HCT116 (cell line): ENCODE measurements around the gene STEAP4.

Source experiments
- ATF3 ChIP-seq: IDR thresholded peaks from 2 replicates; pipeline ENCODE4 v1.6.1; 2012
- CEBPB ChIP-seq: IDR thresholded peaks from 2 replicates; pipeline ENCODE4 v1.6.1; 2012; ENCODE audit warnings: low read depth
- CTCF ChIP-seq, 3 experiments: fragments of 200-600 bp in 1 of 3; sonication (generic) in 1 of 3; IDR thresholded peaks in 2 of 3; conservative IDR thresholded peaks in 1 of 3; 2 replicates each; pipeline ENCODE4 v1.5.1; 2012 to 2017; ENCODE audit warnings: low read depth in 2 of 3, low read length in 2 of 3, antibody characterized with exemption in 1 of 3, borderline replicate concordance in 1 of 3, control low read depth in 1 of 3, mild to moderate bottlenecking in 1 of 3, mixed read lengths in 1 of 3, mixed run types in 1 of 3, moderate library complexity in 1 of 3; ENCODE audit not compliant: insufficient read depth in 1 of 3
- EZH2 ChIP-seq: fragments of 200-600 bp; sonication (generic); IDR thresholded peaks from 2 replicates; pipeline ENCODE4 v1.6.1; 2017; ENCODE audit warnings: antibody characterized with exemption, mixed run types
- EZH2phosphoT487 ChIP-seq: fragments of 200-600 bp; IDR thresholded peaks from 2 replicates; pipeline ENCODE4 v1.6.1; 2018; ENCODE audit warnings: antibody characterized with exemption, borderline replicate concordance
- JUND ChIP-seq: IDR thresholded peaks from 2 replicates; pipeline ENCODE4 v1.6.1; 2012
- MAX ChIP-seq: IDR thresholded peaks from 2 replicates; pipeline ENCODE4 v1.6.1; 2012
- POLR2A ChIP-seq: IDR thresholded peaks from 2 replicates; pipeline ENCODE4 v1.7.0; 2011; ENCODE audit warnings: borderline replicate concordance; ENCODE audit not compliant: insufficient read depth, insufficient read length; ENCODE audit errors: extremely low read depth
- POLR2AphosphoS5 ChIP-seq: IDR thresholded peaks from 2 replicates; pipeline ENCODE4 v1.6.1; 2011; ENCODE audit warnings: mild to moderate bottlenecking, low read depth, low read length, moderate library complexity
- TCF7L2 ChIP-seq: IDR thresholded peaks from 2 replicates; pipeline ENCODE4 v1.7.0; 2011; ENCODE audit warnings: borderline replicate concordance, inconsistent platforms; ENCODE audit not compliant: insufficient read depth, insufficient read length; ENCODE audit errors: extremely low read depth
- YY1 ChIP-seq: IDR thresholded peaks from 2 replicates; pipeline ENCODE4 v1.6.1; 2011; ENCODE audit warnings: low read length, low read depth, moderate library complexity, mild to moderate bottlenecking; ENCODE audit not compliant: insufficient replicate concordance; ENCODE audit errors: extremely low read depth
- ZBTB33 ChIP-seq: IDR thresholded peaks from 2 replicates; pipeline ENCODE4 v1.6.1; 2011; ENCODE audit warnings: mild to moderate bottlenecking, low read length, moderate library complexity; ENCODE audit not compliant: insufficient replicate concordance; ENCODE audit errors: extremely low read depth
- ZNF274 ChIP-seq: fragments of 200-500 bp; sonication (Bioruptor generic); IDR thresholded peaks from 2 replicates; pipeline ENCODE4 v1.6.1; 2014; ENCODE audit warnings: mild to moderate bottlenecking, low read depth, low read length, inconsistent platforms

GRCh38 chr7:88355011-88355410, 48.3 kb upstream of the STEAP4 start:
- no peak for TF ChIP-seq TCF7L2
- TF ChIP-seq ZBTB33, result no peak
- TF ChIP-seq EZH2, result no peak
- no peak for TF ChIP-seq CTCF (IDR thresholded peaks at IDR 0.05 in 2 of 3, conservative IDR thresholded peaks at IDR 0.05 in 1 of 3; ENCODE audit: borderline replicate concordance in 1 of 3, insufficient read depth in 1 of 3, low read depth in 2 of 3, low read length in 2 of 3)
- TF ChIP-seq ZNF274, result no peak
- TF ChIP-seq POLR2A, result no peak
- TF ChIP-seq EZH2phosphoT487, result no peak
- no peak for TF ChIP-seq ATF3
- no peak for TF ChIP-seq MAX
- TF ChIP-seq YY1, result no peak
- no peak for TF ChIP-seq JUND
- TF ChIP-seq POLR2AphosphoS5, result no peak
- no peak for TF ChIP-seq CEBPB
